Adrenal gland (tissue), 12 donors: ENCODE results near the gene MSMP. TPM values are rescaled to one million over a fixed set of nuclear protein-coding genes. Genes with fewer than 3 reads are reported as not detected.

Experiments used
- DNase-seq, 7 donors: peaks; one replicate each; pipeline ENCODE4 v3.0.0-alpha.2; 2019 to 2020
- H3K27ac ChIP-seq, 5 donors: fragments of 200-600 bp; sonication (generic) in 4 of 5; 1 replicate in 3 of 5; 2 replicates in 2 of 5; pipeline versions ENCODE4 v1.5.1 to v1.8.0; 2016 to 2020; ENCODE audit warnings: mild to moderate bottlenecking in 1 of 5
- H3K27me3 ChIP-seq: fragments of 200-600 bp; 2 replicates; pipeline ENCODE4 v1.8.0; 2021
- H3K36me3 ChIP-seq, 2 donors: fragments of 200-600 bp; replicated peaks in 1 of 2; 1 replicate in 1 of 2; 2 replicates in 1 of 2; pipeline versions ENCODE4 v1.5.1 to v1.8.0; 2018 to 2022
- H3K4me1 ChIP-seq, 2 donors: fragments of 200-600 bp; replicated peaks in 1 of 2; 1 replicate in 1 of 2; 2 replicates in 1 of 2; pipeline versions ENCODE4 v1.5.1 to v1.8.0; 2018 to 2021
- H3K4me3 ChIP-seq, 4 donors: fragments of 200-600 bp; sonication (generic) in 3 of 4; one replicate each; pipeline ENCODE4 v1.5.1; 2016 to 2018
- H3K9me3 ChIP-seq, 3 donors: fragments of 200-600 bp; sonication (generic) in 1 of 3; replicated peaks in 1 of 3; 1 replicate in 2 of 3; 2 replicates in 1 of 3; pipeline versions ENCODE4 v1.5.1 to v1.8.0; 2016 to 2021
- POLR2A ChIP-seq, 2 donors: fragments of 450-650 bp; IDR thresholded peaks; one replicate each; pipeline ENCODE4 v1.6.1; 2017; ENCODE audit warnings: antibody characterized with exemption in 2 of 2, mild to moderate bottlenecking in 2 of 2, moderate library complexity in 1 of 2
- WGBS, 4 donors: extraction: QIAGEN DNeasy Blood & Tissue Kit in 2 of 4; methylation state at CpG; one replicate each; pipeline versions ENCODE4 v1.1.5 to v1.1.7; 2013 to 2017; 5-methylcytosine and 5-hydroxymethylcytosine counted together
- intact Hi-C, 2 donors: fragments of 100-400 bp; cut with DNase I; formaldehyde crosslinking; loops; one replicate each; pipeline versions ENCODE4 v1.14.1 to v1.15.0; 2022 to 2023
- microRNA-seq, 3 donors: library from miRNA; unstranded; fragments of <30 nt; microRNA quantifications; one replicate each; pipeline ENCODE4, GENCODE V29; 2017 to 2020
- polyA plus RNA-seq, 3 donors: library from polyadenylated mRNA; stranded (reverse); fragments of 200-250 nt in 2 of 3; fragments of 350-450 nt in 1 of 3; fragmentation: Illumina TruSeq in 1 of 3; extraction: RNeasy Lipid Tissue Mini Kit (QIAGEN cat#74804) in 1 of 3; gene quantifications; one replicate each; pipeline ENCODE4 v1.2.3, GENCODE V29; 2013 to 2014
- small RNA-seq, 2 donors: library from RNA; depleted of rRNA; stranded (forward); fragments of <200 nt; gene quantifications; one replicate each; pipeline ENCODE3, GENCODE V24; 2016
- total RNA-seq, 9 donors: library from RNA; depleted of rRNA in 4 of 9; stranded (reverse); fragments of >200 nt in 4 of 9; fragments of 120-200 nt in 1 of 9; fragmentation: NEBNext Ultra II Directional in 1 of 9; extraction: Animal tissue kit (Norgen Biotek cat#: 25700) in 1 of 9; gene quantifications; one replicate each; pipeline versions ENCODE4 v1.1.0 to v1.2.4, GENCODE V29; 2013 to 2023
- TF ChIP-seq, protein P1 (sequence below), 6 experiments: fragments of 450-650 bp in 4 of 6; fragments of 200-600 bp in 2 of 6; sonication (generic) in 1 of 6; IDR thresholded peaks; 1 replicate in 5 of 6; 2 replicates in 1 of 6; pipeline versions ENCODE4 v1.5.1 to v1.8.0; 2016 to 2021; ENCODE audit warnings: antibody characterized with exemption in 6 of 6, mild to moderate bottlenecking in 2 of 6, moderate library complexity in 1 of 6
- donor health status: healthy with polysubstance abuse.
- donor health status: Bipolar disorder and iron deficiency.
- donor health status: DM: yes; HTN: yes; CAD: no.
- donor health status: DM: no; HTN: no; CAD: no.
- donor health status: DM: no; HTN: no; CAD: no.
- donor health status: DM: yes; HTN: yes; CAD: no.

Gene MSMP
- total and polyA plus RNA-seq, 12 donors, result 0.56 to 2.0 (median 1.2) TPM; not detected in 8

DNA sequence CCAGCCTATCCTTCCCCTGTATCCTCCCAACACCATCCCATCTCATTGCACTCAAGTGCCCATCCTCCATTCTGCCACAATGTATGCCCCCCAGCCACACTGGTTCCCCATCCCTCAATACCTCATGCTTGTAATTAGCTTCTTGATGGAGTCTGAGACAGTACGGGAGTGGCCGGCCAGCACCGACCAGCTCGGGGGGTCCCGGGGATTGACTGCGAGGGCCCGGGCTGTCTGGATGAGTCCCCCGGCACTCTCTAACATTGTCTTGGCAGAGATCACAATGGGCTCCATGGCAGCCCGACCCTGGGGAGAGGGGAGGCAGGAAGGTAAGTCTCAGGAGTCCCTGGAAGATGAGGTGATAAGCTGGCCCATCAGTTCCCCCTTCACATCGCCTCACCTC, 47.1 kb downstream of the MSMP start:
- intact Hi-C loops, result no loop called here
- Histone ChIP-seq H3K4me1 (no peaks in the 10 kb centered on the region), H3K27me3 (no peaks in the 10 kb centered on the region), H3K9me3 (no peaks in the 10 kb centered on the region), H3K27ac (no peak overlapping the region), H3K4me3 (no peak overlapping the region), H3K36me3 (peaks cover 0 to 95% of the 10 kb centered on the region in 2 donors)
- DNase-seq, result no peak
- 86 to 98% (median 88%) methylated on average over 10 of the region's 10 CpGs for WGBS, 4 donors
- TF ChIP-seq POLR2A (IDR thresholded peaks at IDR 0.05), result no peak
- TF ChIP-seq, protein P1, sequence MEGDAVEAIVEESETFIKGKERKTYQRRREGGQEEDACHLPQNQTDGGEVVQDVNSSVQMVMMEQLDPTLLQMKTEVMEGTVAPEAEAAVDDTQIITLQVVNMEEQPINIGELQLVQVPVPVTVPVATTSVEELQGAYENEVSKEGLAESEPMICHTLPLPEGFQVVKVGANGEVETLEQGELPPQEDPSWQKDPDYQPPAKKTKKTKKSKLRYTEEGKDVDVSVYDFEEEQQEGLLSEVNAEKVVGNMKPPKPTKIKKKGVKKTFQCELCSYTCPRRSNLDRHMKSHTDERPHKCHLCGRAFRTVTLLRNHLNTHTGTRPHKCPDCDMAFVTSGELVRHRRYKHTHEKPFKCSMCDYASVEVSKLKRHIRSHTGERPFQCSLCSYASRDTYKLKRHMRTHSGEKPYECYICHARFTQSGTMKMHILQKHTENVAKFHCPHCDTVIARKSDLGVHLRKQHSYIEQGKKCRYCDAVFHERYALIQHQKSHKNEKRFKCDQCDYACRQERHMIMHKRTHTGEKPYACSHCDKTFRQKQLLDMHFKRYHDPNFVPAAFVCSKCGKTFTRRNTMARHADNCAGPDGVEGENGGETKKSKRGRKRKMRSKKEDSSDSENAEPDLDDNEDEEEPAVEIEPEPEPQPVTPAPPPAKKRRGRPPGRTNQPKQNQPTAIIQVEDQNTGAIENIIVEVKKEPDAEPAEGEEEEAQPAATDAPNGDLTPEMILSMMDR (IDR thresholded peaks at IDR 0.05), result no peak

GRCh38 chr9:35705836-35706430, 48.1 kb downstream of the MSMP start:
- no peaks in the 10 kb centered on the region for H3K27me3 ChIP-seq
- intact Hi-C loops, result no loop called here
- DNase-seq, result no peak
- H3K4me1 ChIP-seq, result peaks cover 0 to 4% of the 10 kb centered on the region in 2 donors
- TF ChIP-seq POLR2A (IDR thresholded peaks at IDR 0.05), result no peak
- TF ChIP-seq, protein P1 (IDR thresholded peaks at IDR 0.05), result no peak
- no peak overlapping the region for H3K4me3 ChIP-seq
- H3K9me3 ChIP-seq, result no peaks in the 10 kb centered on the region
- WGBS, 4 donors, result 94 to 98% (median 96%) methylated on average over 3 to 7 of the region's 7 CpGs
- H3K27ac ChIP-seq, result peak overlapping the region in 1 of 5 donors; percentile 42
- H3K36me3 ChIP-seq, result peaks cover 0 to 95% of the 10 kb centered on the region in 2 donors

DNA sequence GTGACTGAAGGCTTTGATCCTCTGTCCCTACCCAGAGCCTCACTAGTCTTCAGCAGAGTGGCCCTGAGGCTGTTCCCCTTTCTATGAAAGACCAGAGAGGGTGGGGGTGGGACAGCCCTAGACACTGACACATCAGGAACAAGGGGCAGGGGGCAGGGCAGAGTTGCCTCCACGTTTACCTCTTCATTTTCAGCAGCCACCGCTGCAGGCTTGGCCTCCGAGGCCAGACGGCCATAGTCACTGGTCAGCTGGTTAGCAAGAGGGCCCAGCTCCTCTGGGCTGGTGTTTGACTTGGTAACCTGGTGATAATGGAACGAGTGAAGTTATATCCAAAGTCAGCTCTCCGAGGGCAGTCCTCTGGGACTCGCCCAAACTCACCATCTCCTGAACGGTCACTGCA, 48.7 kb downstream of the MSMP start:
- DNase-seq, result no peak
- Histone ChIP-seq H3K4me1 (peaks cover 0 to 9% of the 10 kb centered on the region in 2 donors), H3K27ac (peak overlapping the region in 2 of 5 donors; percentile 13 to 42), H3K27me3 (no peaks in the 10 kb centered on the region), H3K4me3 (no peak overlapping the region), H3K36me3 (peaks cover 0 to 95% of the 10 kb centered on the region in 2 donors), H3K9me3 (no peaks in the 10 kb centered on the region)
- WGBS, 4 donors, result 50 to 74% (median 62%) methylated on average over 7 to 8 of the region's 8 CpGs
- TF ChIP-seq, protein P1 (IDR thresholded peaks at IDR 0.05), result no peak
- no peak for TF ChIP-seq POLR2A (IDR thresholded peaks at IDR 0.05)
- intact Hi-C loops, result no loop called here

DNA sequence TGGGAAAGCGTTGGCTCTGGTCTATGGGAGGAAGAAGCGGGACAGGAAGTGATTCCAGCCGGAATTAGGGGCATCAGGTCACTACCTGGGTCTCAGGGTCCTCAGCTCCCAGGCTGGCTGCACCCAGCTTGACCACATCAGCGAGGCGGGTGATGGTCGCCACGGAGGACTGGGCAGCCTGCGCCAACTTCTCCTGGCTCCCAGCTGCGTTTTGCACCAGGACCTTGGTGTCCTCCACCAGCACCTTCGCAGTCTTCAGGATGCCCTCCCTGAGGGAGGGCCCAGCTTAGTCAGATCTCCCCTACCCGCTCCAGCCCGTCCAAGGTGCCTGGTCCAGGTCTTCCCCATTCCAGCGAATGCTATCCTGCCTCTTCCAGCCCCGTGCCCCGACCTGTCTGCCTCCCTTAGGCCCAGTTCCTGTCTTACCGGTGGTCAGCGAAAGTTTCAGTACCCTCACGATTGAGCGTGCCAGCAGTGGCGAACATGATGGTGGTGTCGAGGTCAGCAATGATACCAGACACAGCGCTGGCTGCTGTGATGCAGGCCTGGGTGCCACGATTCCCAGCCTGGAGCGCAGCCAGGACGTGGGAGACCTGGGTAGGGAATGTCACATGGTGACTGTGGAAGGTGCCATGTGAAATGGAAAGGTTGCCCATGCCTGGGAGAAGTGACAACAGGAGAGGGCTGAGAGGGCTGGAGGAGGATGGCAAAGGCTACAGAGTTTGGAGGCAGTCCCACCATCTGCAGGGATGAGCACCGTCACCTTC, 50.0 kb downstream of the MSMP start:
- no peaks in the 10 kb centered on the region for H3K27me3 ChIP-seq
- no peak for DNase-seq
- H3K27ac ChIP-seq, result no peak overlapping the region
- no peak overlapping the region for H3K4me3 ChIP-seq
- no peaks in the 10 kb centered on the region for H3K9me3 ChIP-seq
- peaks cover 12 to 21% of the 10 kb centered on the region in 2 donors for H3K4me1 ChIP-seq
- 91 to 93% (median 92%) methylated on average over 17 to 26 of the region's 26 CpGs for WGBS, 4 donors
- H3K36me3 ChIP-seq, result peaks cover 0 to 100% of the 10 kb centered on the region in 2 donors
- TF ChIP-seq, protein P1 (IDR thresholded peaks at IDR 0.05), result no peak
- intact Hi-C loops, result no loop called here

Small RNA genes within 50 kb of the gene (microRNA-seq; reads per million reads assigned to microRNA genes)
- gene MIR6852, result 0 to 0.89 (median 0) reads per million in 3 donors
- 0 to 0.76 (median 0.28) reads per million in 3 donors for gene MIR6853

Small RNA genes within 50 kb of the gene (small RNA-seq; reads per million reads assigned to genes)
- 0.12 to 0.17 reads per million in 2 donors for gene MIR6853

Other genes starting within 250 kb of the MSMP start
- gene TESK1, start 149.0 kb downstream of the MSMP start, total RNA-seq, result 100 to 1,000 TPM in 1 of 9 donors, 10 to 100 TPM in 8; 25.9 to 189 (median 56.5) TPM
- gene TESK1, start 149.0 kb downstream of the MSMP start, polyA plus RNA-seq, result 100 to 1,000 TPM in 2 of 3 donors, 10 to 100 TPM in 1; 68.6 to 159 (median 152) TPM
- 1 to 10 TPM in 8 of 9 donors, under 1 TPM in 1; 0.69 to 8.0 (median 3.9) TPM for gene CD72, start 135.9 kb downstream of the MSMP start, total RNA-seq
- 10 to 100 TPM in 1 of 3 donors, 1 to 10 TPM in 2; 1.3 to 18.5 (median 7.4) TPM for gene CD72, start 135.9 kb downstream of the MSMP start, polyA plus RNA-seq
- gene SIT1, start 103.3 kb downstream of the MSMP start, total RNA-seq, result 1 to 10 TPM in 4 of 9 donors, under 1 TPM in 4, not detected in 1; 0.06 to 2.1 (median 0.86) TPM
- 1 to 10 TPM in 1 of 3 donors, under 1 TPM in 1, not detected in 1; 0.37 to 1.0 TPM for gene SIT1, start 103.3 kb downstream of the MSMP start, polyA plus RNA-seq
- gene RMRP, start 96.3 kb downstream of the MSMP start, total RNA-seq, result over 10,000 TPM in 5 of 9 donors, 1,000 to 10,000 TPM in 3, 100 to 1,000 TPM in 1; 885 to 23,366 (median 10,611) TPM
- gene RMRP, start 96.3 kb downstream of the MSMP start, polyA plus RNA-seq, result 1,000 to 10,000 TPM in 2 of 3 donors, not detected in 1; 1,807 to 2,186 TPM
- gene CCDC107, start 96.0 kb downstream of the MSMP start, total RNA-seq, result 10 to 100 TPM; 27.9 to 55.0 (median 39.6) TPM
- gene CCDC107, start 96.0 kb downstream of the MSMP start, polyA plus RNA-seq, result 100 to 1,000 TPM in 2 of 3 donors, 10 to 100 TPM in 1; 53.6 to 198 (median 169) TPM
- 10 to 100 TPM in 1 of 9 donors, 1 to 10 TPM in 3, under 1 TPM in 5; 0.42 to 18.4 (median 0.96) TPM for gene ARHGEF39, start 89.1 kb downstream of the MSMP start, total RNA-seq
- gene ARHGEF39, start 89.1 kb downstream of the MSMP start, polyA plus RNA-seq, result 1 to 10 TPM; 1.2 to 4.0 (median 1.5) TPM
- gene CA9, start 80.3 kb downstream of the MSMP start, total RNA-seq, result 10 to 100 TPM in 1 of 9 donors, 1 to 10 TPM in 5, under 1 TPM in 3; 0.28 to 13.7 (median 2.0) TPM
- 1 to 10 TPM in 2 of 3 donors, under 1 TPM in 1; 0.31 to 1.4 (median 1.3) TPM for gene CA9, start 80.3 kb downstream of the MSMP start, polyA plus RNA-seq
- 100 to 1,000 TPM; 188 to 654 (median 368) TPM for gene TPM2, start 64.4 kb downstream of the MSMP start, total RNA-seq
- gene TPM2, start 64.4 kb downstream of the MSMP start, polyA plus RNA-seq, result 1,000 to 10,000 TPM in 2 of 3 donors, 100 to 1,000 TPM in 1; 462 to 1,472 (median 1,350) TPM
- gene TLN1, start 22.1 kb downstream of the MSMP start, total RNA-seq, result 100 to 1,000 TPM; 157 to 565 (median 372) TPM
- 100 to 1,000 TPM; 165 to 232 (median 178) TPM for gene TLN1, start 22.1 kb downstream of the MSMP start, polyA plus RNA-seq
- 100 to 1,000 TPM in 1 of 9 donors, 10 to 100 TPM in 8; 47.0 to 142 (median 60.3) TPM for gene CREB3, start 21.6 kb downstream of the MSMP start, total RNA-seq
- gene CREB3, start 21.6 kb downstream of the MSMP start, polyA plus RNA-seq, result 100 to 1,000 TPM in 1 of 3 donors, 10 to 100 TPM in 2; 47.6 to 113 (median 52.0) TPM
- 10 to 100 TPM; 28.5 to 74.5 (median 52.4) TPM for gene GBA2, start 5.0 kb downstream of the MSMP start, total RNA-seq
- 10 to 100 TPM; 42.4 to 84.8 (median 79.0) TPM for gene GBA2, start 5.0 kb downstream of the MSMP start, polyA plus RNA-seq
- 10 to 100 TPM; 17.1 to 41.2 (median 23.3) TPM for gene RGP1, start 5.0 kb downstream of the MSMP start, total RNA-seq
- gene RGP1, start 5.0 kb downstream of the MSMP start, polyA plus RNA-seq, result 10 to 100 TPM in 2 of 3 donors, 1 to 10 TPM in 1; 6.4 to 24.7 (median 13.5) TPM
- gene NPR2, start 37.3 kb upstream of the MSMP start, total RNA-seq, result 10 to 100 TPM in 8 of 9 donors, 1 to 10 TPM in 1; 5.6 to 69.9 (median 21.5) TPM
- gene NPR2, start 37.3 kb upstream of the MSMP start, polyA plus RNA-seq, result 10 to 100 TPM; 13.5 to 46.4 (median 39.0) TPM
- gene SPAG8, start 58.0 kb upstream of the MSMP start, total RNA-seq, result 1 to 10 TPM in 8 of 9 donors, under 1 TPM in 1; 0.98 to 3.6 (median 2.3) TPM
- 1 to 10 TPM; 1.2 to 9.2 (median 4.2) TPM for gene SPAG8, start 58.0 kb upstream of the MSMP start, polyA plus RNA-seq
- 10 to 100 TPM; 27.6 to 99.6 (median 78.7) TPM for gene HINT2, start 60.8 kb upstream of the MSMP start, total RNA-seq
- 100 to 1,000 TPM in 2 of 3 donors, 10 to 100 TPM in 1; 83.5 to 199 (median 119) TPM for gene HINT2, start 60.8 kb upstream of the MSMP start, polyA plus RNA-seq
- gene FAM221B, start 74.5 kb upstream of the MSMP start, total RNA-seq, result under 1 TPM in 1 of 9 donors, not detected in 8; 0.22 TPM
- gene FAM221B, start 74.5 kb upstream of the MSMP start, polyA plus RNA-seq, result under 1 TPM in 2 of 3 donors, not detected in 1; 0.07 to 0.16 TPM
- gene TMEM8B, start 75.0 kb upstream of the MSMP start, total RNA-seq, result 10 to 100 TPM in 7 of 9 donors, 1 to 10 TPM in 2; 5.5 to 43.6 (median 17.5) TPM
- 10 to 100 TPM; 13.3 to 33.3 (median 23.2) TPM for gene TMEM8B, start 75.0 kb upstream of the MSMP start, polyA plus RNA-seq
- gene OR13J1, start 116.1 kb upstream of the MSMP start, total RNA-seq, result not detected
- gene OR13J1, start 116.1 kb upstream of the MSMP start, polyA plus RNA-seq, result not detected
- 1 to 10 TPM in 5 of 9 donors, under 1 TPM in 2, not detected in 2; 0.35 to 5.9 (median 1.9) TPM for gene HRCT1, start 151.9 kb upstream of the MSMP start, total RNA-seq
- 1 to 10 TPM in 2 of 3 donors, not detected in 1; 1.1 to 1.5 TPM for gene HRCT1, start 151.9 kb upstream of the MSMP start, polyA plus RNA-seq
- gene SPAAR, start 155.2 kb upstream of the MSMP start, total RNA-seq, result 1 to 10 TPM in 7 of 9 donors, under 1 TPM in 2; 0.54 to 3.6 (median 2.0) TPM
- 1 to 10 TPM; 2.0 to 3.3 (median 2.6) TPM for gene SPAAR, start 155.2 kb upstream of the MSMP start, polyA plus RNA-seq
- gene OR2S2, start 203.9 kb upstream of the MSMP start, total RNA-seq, result not detected
- not detected for gene OR2S2, start 203.9 kb upstream of the MSMP start, polyA plus RNA-seq